SK-N-MC (cell line): ENCODE data around the gene CD81.

Source experiments
- DNase-seq: peaks from one replicate; pipeline ENCODE4 v3.0.0-alpha.2; 2011; ENCODE audit warnings: low read depth, low spot score
- H3K27ac ChIP-seq: fragments of 200-600 bp; sonication (generic); 2 replicates; pipeline ENCODE4 v1.5.1; 2016; ENCODE audit warnings: mixed run types
- H3K36me3 ChIP-seq: fragments of 200-600 bp; sonication (generic); 2 replicates; pipeline ENCODE4 v1.6.1; 2017; ENCODE audit warnings: antibody characterized with exemption, low read length, mixed read lengths; ENCODE audit not compliant: insufficient read depth
- H3K4me3 ChIP-seq: fragments of 200-600 bp; sonication (generic); 2 replicates; pipeline ENCODE4 v1.5.1; 2016
- H3K9ac ChIP-seq: fragments of 200-600 bp; sonication (generic); 2 replicates; pipeline ENCODE4 v1.8.0; 2017; ENCODE audit warnings: mixed run types, mixed read lengths; ENCODE audit not compliant: insufficient read length
- H3K9me3 ChIP-seq: fragments of 200-600 bp; sonication (generic); 2 replicates; pipeline ENCODE4 v1.6.1; 2017; ENCODE audit warnings: low read depth, mild to moderate bottlenecking, antibody characterized with exemption, low read length, moderate library complexity, mixed read lengths
- EZH2 ChIP-seq: fragments of 200-600 bp; sonication (generic); IDR thresholded peaks from one replicate; pipeline ENCODE4 v1.6.1; 2017; ENCODE audit warnings: antibody characterized with exemption
- FOXP2 ChIP-seq: optimal IDR thresholded peaks from 2 replicates; pipeline ENCODE3; 2011; ENCODE audit warnings: mild to moderate bottlenecking, moderate library complexity; ENCODE audit not compliant: insufficient read depth; ENCODE audit errors: extremely low read length, control extremely low read depth
- POLR2AphosphoS5 ChIP-seq: IDR thresholded peaks from 2 replicates; pipeline ENCODE4 v1.6.1; 2012; ENCODE audit warnings: mild to moderate bottlenecking, low read depth, low read length, borderline replicate concordance

CD81 gene

DNA sequence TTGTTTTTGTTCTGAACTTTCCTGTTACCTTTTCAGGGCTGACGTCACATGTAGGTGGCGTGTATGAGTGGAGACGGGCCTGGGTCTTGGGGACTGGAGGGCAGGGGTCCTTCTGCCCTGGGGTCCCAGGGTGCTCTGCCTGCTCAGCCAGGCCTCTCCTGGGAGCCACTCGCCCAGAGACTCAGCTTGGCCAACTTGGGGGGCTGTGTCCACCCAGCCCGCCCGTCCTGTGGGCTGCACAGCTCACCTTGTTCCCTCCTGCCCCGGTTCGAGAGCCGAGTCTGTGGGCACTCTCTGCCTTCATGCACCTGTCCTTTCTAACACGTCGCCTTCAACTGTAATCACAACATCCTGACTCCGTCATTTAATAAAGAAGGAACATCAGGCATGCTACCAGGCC lies 19.9 kb downstream of the CD81 start:
- H3K4me3 ChIP-seq, result no peak overlapping the region
- H3K36me3 ChIP-seq, result peaks cover 2% of the 10 kb centered on the region; the same call in 1 of the 2 replicates
- no peak overlapping the region for H3K9ac ChIP-seq
- TF ChIP-seq FOXP2 (no peak), EZH2 (no peak), POLR2AphosphoS5 (no peak)
- DNase-seq, result no peak
- H3K27ac ChIP-seq, result no peak overlapping the region
- no peaks in the 10 kb centered on the region for H3K9me3 ChIP-seq

GRCh38 chr11:2398664-2399355 lies 21.7 kb downstream of the CD81 start:
- peak overlapping the region; percentile 91 for H3K4me3 ChIP-seq
- TF ChIP-seq POLR2AphosphoS5, result no peak
- TF ChIP-seq EZH2, result no peak
- TF ChIP-seq FOXP2, result no peak
- no peaks in the 10 kb centered on the region for H3K9me3 ChIP-seq
- peak overlapping the region; percentile 96 for H3K9ac ChIP-seq
- no peak for DNase-seq
- H3K27ac ChIP-seq, result peak overlapping the region; percentile 77
- no peaks in the 10 kb centered on the region; the same call in 1 of the 2 replicates for H3K36me3 ChIP-seq

GRCh38 chr11:2399488-2400068 lies 22.5 kb downstream of the CD81 start:
- Histone ChIP-seq H3K4me3 (peak overlapping the region; percentile 91), H3K9me3 (no peaks in the 10 kb centered on the region), H3K27ac (peak overlapping the region; percentile 77), H3K9ac (peak overlapping the region; percentile 96), H3K36me3 (no peaks in the 10 kb centered on the region; the same call in 1 of the 2 replicates)
- DNase-seq, result no peak
- no peak for TF ChIP-seq EZH2
- TF ChIP-seq FOXP2, result no peak
- TF ChIP-seq POLR2AphosphoS5, result no peak

DNA sequence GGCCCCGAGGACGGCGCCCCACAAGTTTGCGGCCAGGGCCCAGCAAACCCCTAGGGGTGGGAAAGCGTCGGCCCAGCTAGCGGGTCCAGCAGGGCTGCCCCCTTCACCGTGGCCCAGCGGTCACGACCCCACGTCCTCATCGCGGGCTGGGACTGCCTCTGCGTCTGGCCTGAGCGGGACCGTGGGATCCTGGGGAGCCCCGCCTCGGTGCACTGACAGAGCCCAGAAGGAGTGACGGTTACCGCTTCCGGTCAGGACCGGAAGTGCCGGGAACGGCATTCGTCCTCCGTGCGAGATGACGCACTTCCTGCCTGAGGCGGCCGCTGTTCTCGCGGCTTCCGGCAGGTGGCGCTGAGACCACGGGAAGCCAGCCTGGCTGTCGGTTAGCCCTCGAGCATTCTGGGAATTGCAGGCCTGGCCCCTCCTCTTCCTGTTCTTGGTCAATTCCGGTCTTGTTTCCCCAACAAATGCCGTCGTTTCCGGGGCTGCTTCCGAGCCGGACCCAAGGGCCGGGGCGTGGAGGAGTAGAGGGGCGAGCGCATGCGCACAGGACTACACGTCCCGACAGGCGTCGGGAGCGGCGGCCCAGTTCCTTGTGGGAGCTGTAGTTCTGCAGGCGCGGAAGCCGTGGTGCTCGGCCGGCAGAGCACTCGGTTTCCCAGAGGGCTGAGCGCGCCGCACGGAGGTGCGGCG lies 23.1 kb downstream of the CD81 start, which contains the start of gene TSSC4:
Gene TSSC4 (plus strand): TSS at position 682 of the 693 bp plus-strand sequence. CDS start 1,884 bp downstream, outside the sequence.
- TF ChIP-seq EZH2 (no peak), FOXP2 (peak; percentile 83), POLR2AphosphoS5 (peak; percentile 92)
- Histone ChIP-seq H3K36me3 (no peaks in the 10 kb centered on the region; the same call in 1 of the 2 replicates), H3K9me3 (no peaks in the 10 kb centered on the region), H3K27ac (peak within 1 kb of the TSS; percentile 77), H3K9ac (peak within 1 kb of the TSS; percentile 96), H3K4me3 (peak within 1 kb of the TSS; percentile 95)
- peak; percentile 99 for DNase-seq

- peak overlapping the region; percentile 77 for H3K27ac ChIP-seq
Measured at GRCh38 chr11:2400762-2401435, 23.8 kb downstream of the CD81 start.

DNA sequence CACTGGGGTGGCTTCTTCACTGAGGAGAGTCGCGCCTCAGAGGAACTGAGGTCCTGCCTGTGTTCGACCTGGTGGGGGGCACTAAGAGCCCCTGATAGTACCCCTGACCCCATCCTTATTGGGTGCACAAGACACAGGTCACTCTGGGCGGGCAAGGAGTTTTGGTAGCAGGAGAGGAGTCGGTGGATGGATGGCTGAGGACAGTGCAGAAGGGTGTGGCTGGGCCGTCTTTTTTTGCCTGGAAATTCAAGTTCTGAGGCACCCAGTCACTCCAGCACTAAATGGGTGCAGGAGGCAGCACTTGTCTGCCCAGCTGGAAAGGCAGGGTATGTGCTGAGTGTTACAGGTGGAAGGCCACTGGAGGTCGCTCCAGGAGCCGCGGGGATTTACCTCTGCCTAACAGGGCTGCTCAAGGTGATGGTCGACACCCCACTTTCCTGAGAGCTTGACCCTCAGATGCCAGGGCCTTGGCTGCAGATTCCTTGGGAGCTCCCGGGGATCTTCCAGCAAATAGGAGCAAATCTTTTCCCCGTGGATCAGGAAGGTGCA lies 24.4 kb downstream of the CD81 start:
- Histone ChIP-seq H3K4me3 (peak overlapping the region; percentile 95), H3K9me3 (no peaks in the 10 kb centered on the region), H3K27ac (no peak overlapping the region), H3K36me3 (no peaks in the 10 kb centered on the region; the same call in 1 of the 2 replicates), H3K9ac (peak overlapping the region; percentile 96)
- no peak for DNase-seq
- no peak for TF ChIP-seq FOXP2
- no peak for TF ChIP-seq POLR2AphosphoS5
- no peak for TF ChIP-seq EZH2

More at GRCh38 chr11:2400762-2401435, 23.8 kb downstream of the CD81 start:
- Histone ChIP-seq H3K9ac (peak overlapping the region; percentile 96), H3K9me3 (no peaks in the 10 kb centered on the region), H3K36me3 (no peaks in the 10 kb centered on the region; the same call in 1 of the 2 replicates), H3K4me3 (peak overlapping the region; percentile 95)
- TF ChIP-seq POLR2AphosphoS5 (no peak), EZH2 (no peak), FOXP2 (no peak)
- no peak for DNase-seq

DNA sequence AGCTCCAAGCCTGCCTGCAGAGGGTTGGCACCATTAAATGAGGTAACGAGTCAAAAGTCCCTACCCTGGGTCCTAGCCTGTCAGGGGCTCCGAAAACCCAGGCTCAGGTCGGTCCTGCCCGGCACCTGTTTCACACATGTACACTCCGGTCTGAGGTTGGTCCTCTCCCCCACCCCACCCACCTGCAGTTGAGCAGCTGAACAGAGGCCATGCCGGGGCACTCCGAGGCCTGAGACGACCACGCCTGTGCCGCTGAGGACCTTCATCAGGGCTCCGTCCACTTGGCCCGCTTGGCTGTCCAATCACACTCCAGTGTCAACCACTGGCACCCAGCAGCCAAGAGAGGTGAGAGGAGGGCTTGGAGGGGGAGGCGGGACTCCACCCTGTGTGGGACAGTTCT lies 25.0 kb downstream of the CD81 start:
- peak overlapping the region; percentile 96 for H3K9ac ChIP-seq
- DNase-seq, result no peak
- no peaks in the 10 kb centered on the region for H3K9me3 ChIP-seq
- no peaks in the 10 kb centered on the region; the same call in 1 of the 2 replicates for H3K36me3 ChIP-seq
- peak overlapping the region; percentile 95 for H3K4me3 ChIP-seq
- H3K27ac ChIP-seq, result no peak overlapping the region
- TF ChIP-seq EZH2 (no peak), POLR2AphosphoS5 (no peak), FOXP2 (no peak)
